OCI-LY7 (cell line): ENCODE data around the gene PLN.

ENCODE experiments used
- CTCF ChIP-seq: fragments of 200-600 bp; sonication (generic); conservative IDR thresholded peaks from 2 replicates; pipeline ENCODE4 v1.5.1; 2014; ENCODE audit warnings: mild to moderate bottlenecking, antibody characterized with exemption, low read length, moderate library complexity, mixed read lengths
- EZH2phosphoT487 ChIP-seq: fragments of 200-600 bp; sonication (generic); IDR thresholded peaks from 2 replicates; pipeline ENCODE4 v1.6.1; 2018; ENCODE audit warnings: low read depth, borderline replicate concordance, mild to moderate bottlenecking, mixed run types, antibody characterized with exemption, low read length, moderate library complexity, mixed read lengths

- TF ChIP-seq CTCF (no peak), EZH2phosphoT487 (no peak)
Measured at GRCh38 chr6:118597636-118598035, 49.5 kb downstream of the PLN start.
